Measurements from ENCODE around the gene IL4R. TPM values are rescaled to one million over a fixed set of nuclear protein-coding genes. Genes with fewer than 3 reads are reported as not detected.

The IL4R gene
- total and polyA plus RNA-seq, 4 donors: 15.5 to 61.9 (median 29.9) TPM

DNA sequence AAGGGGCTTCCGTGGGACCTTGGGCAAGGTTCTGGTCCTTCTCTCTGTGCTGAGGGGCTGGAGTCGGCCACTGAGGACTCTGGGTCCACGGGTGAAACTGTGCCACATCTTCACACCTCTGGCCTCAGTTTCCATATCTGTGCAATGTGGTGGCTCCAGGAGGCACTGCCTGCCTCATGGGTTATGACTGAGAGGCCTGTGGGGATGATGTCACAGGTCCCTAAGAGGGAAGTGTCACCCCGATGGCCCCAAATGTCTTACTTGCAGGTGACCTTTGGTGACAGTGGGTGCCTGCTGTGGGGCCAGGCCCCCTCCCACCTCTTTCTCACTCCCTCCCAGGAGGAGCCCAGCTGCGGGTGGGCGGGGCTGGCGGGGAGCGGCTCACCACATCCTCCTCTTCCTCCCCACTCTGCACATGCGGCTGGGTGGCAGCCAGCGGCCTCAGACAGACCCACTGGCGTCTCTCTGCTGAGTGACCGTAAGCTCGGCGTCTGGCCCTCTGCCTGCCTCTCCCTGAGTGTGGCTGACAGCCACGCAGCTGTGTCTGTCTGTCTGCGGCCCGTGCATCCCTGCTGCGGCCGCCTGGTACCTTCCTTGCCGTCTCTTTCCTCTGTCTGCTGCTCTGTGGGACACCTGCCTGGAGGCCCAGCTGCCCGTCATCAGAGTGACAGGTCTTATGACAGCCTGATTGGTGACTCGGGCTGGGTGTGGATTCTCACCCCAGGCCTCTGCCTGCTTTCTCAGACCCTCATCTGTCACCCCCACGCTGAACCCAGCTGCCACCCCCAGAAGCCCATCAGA, 88.2 kb downstream of the IL4R start, which contains the start of gene IL21R:
Gene IL21R (plus strand): TSS at position 407 of the 801 bp plus-strand sequence. CDS start 27,898 bp downstream, outside the sequence.
- H3K9me3 ChIP-seq (ENCODE audit: control insufficient read depth in 4 of 4, low read length in 3 of 4): no peaks in the 10 kb centered on the region
- DNase-seq (ENCODE audit: low spot score): no peak
- TF ChIP-seq SP1 (IDR thresholded peaks at IDR 0.05) (no peak), HNF4A (conservative IDR thresholded peaks at IDR 0.05) (no peak)
- no peaks in the 10 kb centered on the region for H3K4me1 ChIP-seq (ENCODE audit: control insufficient read depth in 4 of 4, insufficient read depth in 4 of 4, low read length in 3 of 4)
- H3K4me3 ChIP-seq (ENCODE audit: low read depth in 1 of 3, low read length in 3 of 3): peak within 1 kb of the TSS in 1 of 3 donors; percentile 15
- 22% methylated on average over 23 of the region's 23 CpGs for WGBS
- H3K36me3 ChIP-seq (ENCODE audit: control insufficient read depth in 4 of 4, insufficient read depth in 3 of 4, low read depth in 1 of 4, low read length in 3 of 4): no peaks in the 10 kb centered on the region
- H3K27me3 ChIP-seq (ENCODE audit: control insufficient read depth in 4 of 4, insufficient read depth in 4 of 4, low read length in 3 of 4): peaks cover 0 to 3% (median 0%) of the 10 kb centered on the region in 4 donors
- H3K27ac ChIP-seq (ENCODE audit: low read depth in 1 of 2, low read length in 2 of 2): peak within 1 kb of the TSS in 1 of 2 donors; percentile 31
- H3K9ac ChIP-seq (ENCODE audit: low read depth in 1 of 2, low read length in 2 of 2): no peak within 1 kb of the TSS

DNA sequence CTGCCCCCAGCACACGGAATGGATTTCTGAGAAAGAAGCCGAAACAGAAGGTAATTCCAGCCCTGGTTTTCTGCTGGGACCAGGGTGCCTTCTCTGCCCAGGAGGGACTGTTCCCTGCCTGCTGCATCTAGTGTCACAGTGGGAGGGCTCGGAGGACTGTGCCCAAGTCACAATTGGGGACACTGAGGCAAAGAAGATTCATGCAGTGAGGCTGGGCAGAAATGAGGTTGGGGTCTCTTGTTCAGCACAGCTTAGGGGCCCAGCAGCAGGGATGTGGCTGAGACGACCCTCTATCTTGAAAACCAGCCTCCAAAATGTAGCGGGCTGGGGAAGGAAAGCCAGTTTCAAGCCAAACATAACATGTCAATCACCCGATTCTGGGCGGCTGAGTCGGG, 88.8 kb downstream of the IL4R start:
- Histone ChIP-seq H3K4me3 (ENCODE audit: low read depth in 1 of 3, low read length in 3 of 3) (peak overlapping the region in 1 of 3 donors; percentile 15), H3K36me3 (ENCODE audit: control insufficient read depth in 4 of 4, insufficient read depth in 3 of 4, low read depth in 1 of 4, low read length in 3 of 4) (no peaks in the 10 kb centered on the region), H3K9me3 (ENCODE audit: control insufficient read depth in 4 of 4, low read length in 3 of 4) (no peaks in the 10 kb centered on the region), H3K27ac (ENCODE audit: low read depth in 1 of 2, low read length in 2 of 2) (peak overlapping the region in 1 of 2 donors; percentile 31), H3K9ac (ENCODE audit: low read depth in 1 of 2, low read length in 2 of 2) (no peak overlapping the region), H3K4me1 (ENCODE audit: control insufficient read depth in 4 of 4, insufficient read depth in 4 of 4, low read length in 3 of 4) (no peaks in the 10 kb centered on the region), H3K27me3 (ENCODE audit: control insufficient read depth in 4 of 4, insufficient read depth in 4 of 4, low read length in 3 of 4) (peaks cover 0 to 3% (median 0%) of the 10 kb centered on the region in 4 donors)
- no peak for TF ChIP-seq FOXA1 (IDR thresholded peaks at IDR 0.05)
- TF ChIP-seq SP1 (IDR thresholded peaks at IDR 0.05): no peak
- TF ChIP-seq GABPA (IDR thresholded peaks at IDR 0.05 in 1 of 2, conservative IDR thresholded peaks at IDR 0.05 in 1 of 2): no peak
- no peak for TF ChIP-seq EGR1 (IDR thresholded peaks at IDR 0.05; ENCODE audit: low read depth in 2 of 2)
- TF ChIP-seq JUND (IDR thresholded peaks at IDR 0.05): no peak
- no peak for TF ChIP-seq NR2F2 (IDR thresholded peaks at IDR 0.05)
- no peak for TF ChIP-seq HNF4A (conservative IDR thresholded peaks at IDR 0.05)
- TF ChIP-seq YY1 (IDR thresholded peaks at IDR 0.05): no peak
- TF ChIP-seq, protein P1, sequence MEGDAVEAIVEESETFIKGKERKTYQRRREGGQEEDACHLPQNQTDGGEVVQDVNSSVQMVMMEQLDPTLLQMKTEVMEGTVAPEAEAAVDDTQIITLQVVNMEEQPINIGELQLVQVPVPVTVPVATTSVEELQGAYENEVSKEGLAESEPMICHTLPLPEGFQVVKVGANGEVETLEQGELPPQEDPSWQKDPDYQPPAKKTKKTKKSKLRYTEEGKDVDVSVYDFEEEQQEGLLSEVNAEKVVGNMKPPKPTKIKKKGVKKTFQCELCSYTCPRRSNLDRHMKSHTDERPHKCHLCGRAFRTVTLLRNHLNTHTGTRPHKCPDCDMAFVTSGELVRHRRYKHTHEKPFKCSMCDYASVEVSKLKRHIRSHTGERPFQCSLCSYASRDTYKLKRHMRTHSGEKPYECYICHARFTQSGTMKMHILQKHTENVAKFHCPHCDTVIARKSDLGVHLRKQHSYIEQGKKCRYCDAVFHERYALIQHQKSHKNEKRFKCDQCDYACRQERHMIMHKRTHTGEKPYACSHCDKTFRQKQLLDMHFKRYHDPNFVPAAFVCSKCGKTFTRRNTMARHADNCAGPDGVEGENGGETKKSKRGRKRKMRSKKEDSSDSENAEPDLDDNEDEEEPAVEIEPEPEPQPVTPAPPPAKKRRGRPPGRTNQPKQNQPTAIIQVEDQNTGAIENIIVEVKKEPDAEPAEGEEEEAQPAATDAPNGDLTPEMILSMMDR (IDR thresholded peaks at IDR 0.05; ENCODE audit: low read depth, low read length, missing input control): no peak
- no peak for TF ChIP-seq RAD21 (IDR thresholded peaks at IDR 0.05)
- TF ChIP-seq, protein P2, sequence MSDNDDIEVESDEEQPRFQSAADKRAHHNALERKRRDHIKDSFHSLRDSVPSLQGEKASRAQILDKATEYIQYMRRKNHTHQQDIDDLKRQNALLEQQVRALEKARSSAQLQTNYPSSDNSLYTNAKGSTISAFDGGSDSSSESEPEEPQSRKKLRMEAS (IDR thresholded peaks at IDR 0.05): no peak
- no peak for TF ChIP-seq RXRA (IDR thresholded peaks at IDR 0.05)
- TF ChIP-seq, protein P3, sequence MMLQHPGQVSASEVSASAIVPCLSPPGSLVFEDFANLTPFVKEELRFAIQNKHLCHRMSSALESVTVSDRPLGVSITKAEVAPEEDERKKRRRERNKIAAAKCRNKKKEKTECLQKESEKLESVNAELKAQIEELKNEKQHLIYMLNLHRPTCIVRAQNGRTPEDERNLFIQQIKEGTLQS (IDR thresholded peaks at IDR 0.05): no peak
- TF ChIP-seq TAF1 (conservative IDR thresholded peaks at IDR 0.05): no peak
- TF ChIP-seq FOXA2 (IDR thresholded peaks at IDR 0.05): no peak
- no peak for DNase-seq (ENCODE audit: low spot score)
- WGBS: 58% methylated on average over 8 of the region's 8 CpGs

DNA sequence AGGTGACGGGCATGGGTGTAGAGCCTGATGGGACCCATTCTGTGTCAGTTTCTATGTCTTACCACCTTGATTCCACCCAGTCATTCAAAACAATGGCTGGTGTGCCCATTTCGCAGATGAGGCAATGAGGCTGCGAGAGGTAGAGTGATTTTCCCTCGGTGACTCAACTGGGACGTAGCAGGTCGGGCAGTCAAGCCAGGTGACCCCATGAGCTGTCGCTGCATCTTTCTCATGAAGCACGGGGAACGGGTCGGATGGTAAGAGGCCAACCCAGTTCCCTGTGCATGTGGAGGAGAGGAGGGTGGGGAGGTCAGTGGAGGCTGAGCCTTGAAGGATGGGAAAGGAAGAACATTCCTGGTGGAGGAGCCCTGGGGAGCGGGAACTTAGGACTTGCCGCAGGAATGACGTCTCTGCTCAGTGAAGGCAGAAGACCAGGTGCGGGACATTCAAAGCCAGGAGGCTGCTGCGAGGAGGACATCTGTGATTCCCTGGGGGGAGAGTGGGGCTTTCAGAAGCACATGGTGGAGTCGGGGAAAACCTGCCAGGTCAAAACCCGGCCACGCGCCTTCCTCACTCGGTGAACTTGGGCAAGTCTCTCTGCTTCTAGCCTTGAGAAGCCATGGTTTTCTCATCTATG, 89.3 kb downstream of the IL4R start:
- Histone ChIP-seq H3K9me3 (ENCODE audit: control insufficient read depth in 4 of 4, low read length in 3 of 4) (no peaks in the 10 kb centered on the region), H3K27me3 (ENCODE audit: control insufficient read depth in 4 of 4, insufficient read depth in 4 of 4, low read length in 3 of 4) (peaks cover 0 to 3% (median 0%) of the 10 kb centered on the region in 4 donors), H3K9ac (ENCODE audit: low read depth in 1 of 2, low read length in 2 of 2) (no peak overlapping the region), H3K4me3 (ENCODE audit: low read depth in 1 of 3, low read length in 3 of 3) (no peak overlapping the region), H3K27ac (ENCODE audit: low read depth in 1 of 2, low read length in 2 of 2) (no peak overlapping the region), H3K4me1 (ENCODE audit: control insufficient read depth in 4 of 4, insufficient read depth in 4 of 4, low read length in 3 of 4) (no peaks in the 10 kb centered on the region), H3K36me3 (ENCODE audit: control insufficient read depth in 4 of 4, insufficient read depth in 3 of 4, low read depth in 1 of 4, low read length in 3 of 4) (no peaks in the 10 kb centered on the region)
- WGBS: 83% methylated on average over 20 of the region's 20 CpGs
- TF ChIP-seq HNF4A (conservative IDR thresholded peaks at IDR 0.05) (no peak), SP1 (IDR thresholded peaks at IDR 0.05) (no peak), YY1 (IDR thresholded peaks at IDR 0.05) (no peak), GABPA (IDR thresholded peaks at IDR 0.05 in 1 of 2, conservative IDR thresholded peaks at IDR 0.05 in 1 of 2) (no peak), JUND (IDR thresholded peaks at IDR 0.05) (no peak), HNF4G (IDR thresholded peaks at IDR 0.05) (no peak), FOXA2 (IDR thresholded peaks at IDR 0.05) (no peak), EGR1 (IDR thresholded peaks at IDR 0.05; ENCODE audit: low read depth in 2 of 2) (no peak), NR2F2 (IDR thresholded peaks at IDR 0.05) (no peak), RAD21 (IDR thresholded peaks at IDR 0.05) (no peak), RXRA (IDR thresholded peaks at IDR 0.05) (no peak)
- TF ChIP-seq, protein P3 (IDR thresholded peaks at IDR 0.05): no peak
- TF ChIP-seq, protein P4, sequence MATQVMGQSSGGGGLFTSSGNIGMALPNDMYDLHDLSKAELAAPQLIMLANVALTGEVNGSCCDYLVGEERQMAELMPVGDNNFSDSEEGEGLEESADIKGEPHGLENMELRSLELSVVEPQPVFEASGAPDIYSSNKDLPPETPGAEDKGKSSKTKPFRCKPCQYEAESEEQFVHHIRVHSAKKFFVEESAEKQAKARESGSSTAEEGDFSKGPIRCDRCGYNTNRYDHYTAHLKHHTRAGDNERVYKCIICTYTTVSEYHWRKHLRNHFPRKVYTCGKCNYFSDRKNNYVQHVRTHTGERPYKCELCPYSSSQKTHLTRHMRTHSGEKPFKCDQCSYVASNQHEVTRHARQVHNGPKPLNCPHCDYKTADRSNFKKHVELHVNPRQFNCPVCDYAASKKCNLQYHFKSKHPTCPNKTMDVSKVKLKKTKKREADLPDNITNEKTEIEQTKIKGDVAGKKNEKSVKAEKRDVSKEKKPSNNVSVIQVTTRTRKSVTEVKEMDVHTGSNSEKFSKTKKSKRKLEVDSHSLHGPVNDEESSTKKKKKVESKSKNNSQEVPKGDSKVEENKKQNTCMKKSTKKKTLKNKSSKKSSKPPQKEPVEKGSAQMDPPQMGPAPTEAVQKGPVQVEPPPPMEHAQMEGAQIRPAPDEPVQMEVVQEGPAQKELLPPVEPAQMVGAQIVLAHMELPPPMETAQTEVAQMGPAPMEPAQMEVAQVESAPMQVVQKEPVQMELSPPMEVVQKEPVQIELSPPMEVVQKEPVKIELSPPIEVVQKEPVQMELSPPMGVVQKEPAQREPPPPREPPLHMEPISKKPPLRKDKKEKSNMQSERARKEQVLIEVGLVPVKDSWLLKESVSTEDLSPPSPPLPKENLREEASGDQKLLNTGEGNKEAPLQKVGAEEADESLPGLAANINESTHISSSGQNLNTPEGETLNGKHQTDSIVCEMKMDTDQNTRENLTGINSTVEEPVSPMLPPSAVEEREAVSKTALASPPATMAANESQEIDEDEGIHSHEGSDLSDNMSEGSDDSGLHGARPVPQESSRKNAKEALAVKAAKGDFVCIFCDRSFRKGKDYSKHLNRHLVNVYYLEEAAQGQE (IDR thresholded peaks at IDR 0.05): no peak
- TF ChIP-seq, protein P2 (IDR thresholded peaks at IDR 0.05): no peak
- DNase-seq (ENCODE audit: low spot score): no peak
